OCI-LY1 (cell line): ENCODE measurements around the gene SMARCAD1.
"Not testable (repeated sequence)": the region's sequence is repeated elsewhere in the genome, so short reads cannot be mapped to it uniquely, and the experiment has no call there.

Experiments
- H2AFZ ChIP-seq: fragments of 200-600 bp; sonication (generic), shearing (Covaris generic); 2 replicates; pipeline ENCODE4 v1.6.0; 2014; ENCODE audit warnings: antibody characterized with exemption, mild to moderate bottlenecking, low read length
- H3F3A ChIP-seq: fragments of 200-600 bp; sonication (generic), shearing (Covaris generic); 2 replicates; pipeline ENCODE4 v1.6.0; 2014; ENCODE audit warnings: mild to moderate bottlenecking, antibody characterized with exemption, low read length, moderate library complexity; ENCODE audit not compliant: insufficient read depth
- H3K27ac ChIP-seq: fragments of 200-600 bp; sonication (generic); 2 replicates; pipeline ENCODE4 v1.5.1; 2014; ENCODE audit warnings: low read length, mixed run types, mild to moderate bottlenecking, low read depth; ENCODE audit not compliant: poor library complexity, severe bottlenecking
- H3K27me3 ChIP-seq: fragments of 200-600 bp; sonication (generic); 2 replicates; pipeline ENCODE4 v1.6.0; 2014; ENCODE audit warnings: antibody characterized with exemption, mild to moderate bottlenecking, low read length, moderate library complexity; ENCODE audit not compliant: insufficient read depth
- H3K36me3 ChIP-seq: fragments of 200-600 bp; sonication (generic); 2 replicates; pipeline ENCODE4 v1.6.1; 2014; ENCODE audit warnings: mild to moderate bottlenecking, antibody characterized with exemption, low read length, moderate library complexity, mixed read lengths; ENCODE audit not compliant: insufficient read depth
- H3K4me1 ChIP-seq: fragments of 200-600 bp; sonication (generic); 2 replicates; pipeline ENCODE4 v1.5.1; 2014; ENCODE audit warnings: mild to moderate bottlenecking, low read length, moderate library complexity; ENCODE audit not compliant: insufficient read depth, severe bottlenecking
- H3K4me2 ChIP-seq: fragments of 200-600 bp; sonication (generic), shearing (Covaris generic); 2 replicates; pipeline ENCODE4 v1.6.1; 2014; ENCODE audit warnings: low read length
- H3K4me3 ChIP-seq: fragments of 200-600 bp; sonication (generic); 2 replicates; pipeline ENCODE4 v1.5.1; 2014; ENCODE audit warnings: low read length, low read depth, mild to moderate bottlenecking, mixed read lengths; ENCODE audit not compliant: poor library complexity, severe bottlenecking
- H3K79me2 ChIP-seq: fragments of 200-600 bp; shearing (Covaris generic); 2 replicates; pipeline ENCODE4 v1.6.1; 2016; ENCODE audit warnings: mixed run types, low read length, mixed read lengths; ENCODE audit not compliant: insufficient read depth
- H3K9ac ChIP-seq: fragments of 200-600 bp; sonication (generic), shearing (Covaris generic); 2 replicates; pipeline ENCODE4 v1.6.1; 2014; ENCODE audit warnings: mild to moderate bottlenecking, low read length, mixed read lengths
- H3K9me2 ChIP-seq: fragments of 200-600 bp; sonication (generic), shearing (Covaris generic); 2 replicates; pipeline ENCODE4 v1.6.1; 2014; ENCODE audit warnings: low read depth, mild to moderate bottlenecking, low read length, mixed read lengths
- H3K9me3 ChIP-seq: fragments of 200-600 bp; shearing (Covaris generic); 2 replicates; pipeline ENCODE4 v1.6.1; 2014; ENCODE audit warnings: low read length, mixed read lengths
- H4K20me1 ChIP-seq: fragments of 200-600 bp; sonication (generic), shearing (Covaris generic); 2 replicates; pipeline ENCODE4 v1.6.0; 2016; ENCODE audit warnings: mild to moderate bottlenecking, low read length; ENCODE audit not compliant: insufficient read depth
- CTCF ChIP-seq: fragments of 200-600 bp; sonication (generic), shearing (Covaris generic); IDR thresholded peaks from 2 replicates; pipeline ENCODE4 v1.5.1; 2017; ENCODE audit warnings: mild to moderate bottlenecking, antibody characterized with exemption, low read length, moderate library complexity, mixed read lengths
- EZH2 ChIP-seq: fragments of 200-600 bp; sonication (generic), shearing (Covaris generic); IDR thresholded peaks from 2 replicates; pipeline ENCODE4 v1.8.0; 2017; ENCODE audit warnings: borderline replicate concordance, mixed run types, mild to moderate bottlenecking, antibody characterized with exemption, low read length, moderate library complexity, mixed read lengths

Gene SMARCAD1

GRCh38 chr4:94336303-94336702 is 128.6 kb downstream of the SMARCAD1 start:
- H3K4me3 ChIP-seq: no peak overlapping the region
- no peaks in the 10 kb centered on the region for H4K20me1 ChIP-seq
- no peak overlapping the region for H3K4me2 ChIP-seq
- no peak overlapping the region for H3K27ac ChIP-seq
- peaks cover 3% of the 10 kb centered on the region for H3K4me1 ChIP-seq
- H3K79me2 ChIP-seq: no peaks in the 10 kb centered on the region
- H3F3A ChIP-seq: no peaks in the 10 kb centered on the region
- no peak overlapping the region for H2AFZ ChIP-seq
- H3K36me3 ChIP-seq: no peaks in the 10 kb centered on the region
- H3K9me2 ChIP-seq: no peaks in the 10 kb centered on the region
- H3K9me3 ChIP-seq: no peaks in the 10 kb centered on the region
- H3K9ac ChIP-seq: no peak overlapping the region
- no peaks in the 10 kb centered on the region for H3K27me3 ChIP-seq
- no peak for TF ChIP-seq CTCF
- TF ChIP-seq EZH2: no peak

- H3F3A ChIP-seq, H3K4me1 ChIP-seq, H2AFZ ChIP-seq, H3K9ac ChIP-seq, H3K79me2 ChIP-seq, H3K9me2 ChIP-seq, H3K27me3 ChIP-seq, H4K20me1 ChIP-seq, H3K4me2 ChIP-seq, H3K36me3 ChIP-seq, H3K9me3 ChIP-seq, H3K4me3 ChIP-seq, H3K27ac ChIP-seq: not testable (repeated sequence)
These were observed 129.1 kb downstream of the SMARCAD1 start for GRCh38 chr4:94336791-94337190.

- Histone ChIP-seq H3F3A (no peaks in the 10 kb centered on the region), H3K4me3 (no peak overlapping the region), H3K79me2 (no peaks in the 10 kb centered on the region), H3K9me2 (no peaks in the 10 kb centered on the region), H2AFZ (0 out of 2 replicates have a peak overlapping the region, but pooled peaks have one; percentile 47), H3K4me2 (no peak overlapping the region), H4K20me1 (no peaks in the 10 kb centered on the region), H3K27me3 (no peaks in the 10 kb centered on the region), H3K4me1 (peaks cover 3% of the 10 kb centered on the region), H3K36me3 (no peaks in the 10 kb centered on the region), H3K9ac (no peak overlapping the region), H3K27ac (no peak overlapping the region), H3K9me3 (no peaks in the 10 kb centered on the region)
- no peak for TF ChIP-seq CTCF
- TF ChIP-seq EZH2: no peak
These were observed 131.2 kb downstream of the SMARCAD1 start for GRCh38 chr4:94338681-94339351.

GRCh38 chr4:94339779-94340178 is 132.1 kb downstream of the SMARCAD1 start:
- Histone ChIP-seq H3K4me3 (no peak overlapping the region), H3K79me2 (no peaks in the 10 kb centered on the region), H3K9me3 (no peaks in the 10 kb centered on the region), H2AFZ (no peak overlapping the region), H3K4me2 (no peak overlapping the region), H3K27me3 (no peaks in the 10 kb centered on the region), H3K4me1 (peaks cover 3% of the 10 kb centered on the region), H3F3A (no peaks in the 10 kb centered on the region), H3K27ac (no peak overlapping the region), H3K9ac (no peak overlapping the region), H3K9me2 (no peaks in the 10 kb centered on the region), H4K20me1 (no peaks in the 10 kb centered on the region), H3K36me3 (no peaks in the 10 kb centered on the region)
- TF ChIP-seq EZH2 (no peak), CTCF (no peak)
